NCI-H1694 treated with DMSO at 0.1 percent for 48 hours (cell line): ENCODE measurements around the gene CD3D.

Experiments
- DNase-seq: peaks from one replicate; lab custom pipeline; 2025; lab: John Stamatoyannopoulos, UW

Gene CD3D

DNA sequence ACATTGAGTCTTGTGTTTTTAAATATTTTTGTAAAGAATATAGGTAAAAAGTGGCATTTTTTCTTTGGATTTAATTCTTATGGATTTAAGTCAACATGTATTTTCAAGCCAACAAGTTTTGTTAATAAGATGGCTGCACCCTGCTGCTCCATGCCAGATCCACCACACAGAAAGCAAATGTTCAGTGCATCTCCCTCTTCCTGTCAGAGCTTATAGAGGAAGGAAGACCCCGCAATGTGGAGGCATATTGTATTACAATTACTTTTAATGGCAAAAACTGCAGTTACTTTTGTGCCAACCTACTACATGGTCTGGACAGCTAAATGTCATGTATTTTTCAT is 38.3 kb downstream of the CD3D start:
- DNase-seq, result no peak

DNA sequence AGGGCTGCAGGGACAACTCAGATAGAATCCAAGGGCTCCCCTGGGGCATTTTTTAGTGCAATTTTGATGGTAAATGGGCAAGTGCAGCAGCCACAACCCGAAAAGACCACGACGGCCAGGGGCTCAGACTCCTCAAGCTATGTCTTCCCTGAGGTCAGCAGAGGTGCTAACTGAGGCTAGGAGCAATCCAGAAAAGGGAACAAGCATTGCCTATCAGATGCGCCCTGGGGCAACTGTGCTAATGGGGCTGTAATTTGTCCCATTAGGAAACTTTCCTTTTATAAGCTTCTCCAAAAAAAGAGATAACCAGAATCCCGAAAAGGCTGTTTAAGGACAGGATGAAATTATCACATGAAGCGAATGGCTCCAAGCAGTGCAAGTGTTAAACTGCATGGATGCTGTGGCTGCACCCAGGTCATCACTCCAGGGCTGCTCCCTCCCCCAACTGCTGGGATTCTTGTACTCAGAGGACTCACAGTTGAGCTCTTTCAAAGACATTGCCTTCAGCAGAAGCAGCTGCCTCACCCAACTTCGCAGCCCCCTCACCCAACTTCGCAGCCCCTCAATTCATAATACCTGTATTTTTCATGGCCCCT is 40.8 kb downstream of the CD3D start:
- DNase-seq, result no peak

DNA sequence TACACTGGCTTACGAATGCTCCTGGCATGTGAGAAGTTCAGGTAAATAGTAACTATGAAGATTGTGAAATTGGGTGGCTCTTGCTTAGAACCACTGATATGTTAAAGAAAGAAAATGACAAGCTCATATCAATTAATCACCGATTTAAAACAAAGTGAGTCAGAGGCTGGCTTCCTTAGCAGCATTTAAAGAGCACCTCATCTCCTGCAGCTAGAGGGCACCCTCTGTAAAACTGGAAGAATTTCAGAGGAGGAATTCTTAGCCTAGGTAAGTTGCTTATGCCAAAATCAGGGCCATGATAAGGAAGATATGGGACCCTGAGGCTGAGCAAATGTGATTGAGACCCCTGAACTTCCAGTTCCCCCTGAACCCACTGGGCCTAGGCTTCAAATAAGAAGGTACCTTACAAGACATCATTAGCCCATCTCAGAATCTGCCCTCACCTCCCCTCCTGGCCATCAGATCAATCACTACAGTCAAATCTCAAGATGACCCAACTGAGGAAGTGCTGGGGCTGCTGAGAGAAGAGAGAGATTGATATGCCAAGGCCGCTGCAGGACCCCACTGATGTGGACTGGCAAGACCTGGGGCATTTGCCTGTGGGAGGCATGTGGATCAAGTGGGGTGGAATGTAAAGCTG is 46.6 kb downstream of the CD3D start:
- DNase-seq, result no peak

DNA sequence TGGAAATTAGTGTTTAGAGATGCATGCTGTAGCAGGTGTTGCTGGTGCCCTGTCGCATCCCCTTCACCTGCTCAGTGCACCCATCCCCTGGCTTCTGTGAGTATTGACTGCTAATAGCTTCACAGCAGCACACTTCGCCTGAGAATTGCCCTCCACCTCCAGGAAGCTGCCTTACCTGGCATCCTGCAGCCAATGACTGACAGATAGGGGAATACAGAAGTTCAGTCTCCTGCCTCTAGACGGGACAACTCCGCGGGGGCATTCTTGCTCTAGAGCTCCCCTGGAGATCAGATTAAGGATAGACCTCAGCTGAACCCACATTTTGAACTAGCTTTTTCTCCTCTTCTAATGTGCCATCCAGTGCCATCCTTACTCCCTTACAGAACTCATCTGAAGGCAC is 47.3 kb downstream of the CD3D start:
- DNase-seq, result no peak

DNA sequence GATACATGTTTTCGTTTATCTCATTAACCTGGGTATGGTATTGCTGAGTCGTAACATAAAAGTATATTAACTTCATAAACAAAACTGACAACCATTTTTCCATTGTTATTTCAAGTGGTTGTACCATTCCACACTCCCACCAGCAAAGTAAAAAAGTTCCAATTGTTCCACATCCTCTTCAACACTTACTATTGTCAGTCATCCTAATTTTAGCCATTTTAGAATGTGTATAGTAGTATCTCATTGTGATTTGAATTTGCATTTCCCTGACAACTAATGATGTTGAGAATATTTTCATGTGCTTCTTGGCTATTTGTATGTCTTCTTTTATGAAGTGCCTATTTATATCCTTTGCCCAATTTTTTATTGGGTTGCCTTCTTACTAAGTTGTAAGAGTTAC is 48.5 kb downstream of the CD3D start:
- DNase-seq, result no peak

DNA sequence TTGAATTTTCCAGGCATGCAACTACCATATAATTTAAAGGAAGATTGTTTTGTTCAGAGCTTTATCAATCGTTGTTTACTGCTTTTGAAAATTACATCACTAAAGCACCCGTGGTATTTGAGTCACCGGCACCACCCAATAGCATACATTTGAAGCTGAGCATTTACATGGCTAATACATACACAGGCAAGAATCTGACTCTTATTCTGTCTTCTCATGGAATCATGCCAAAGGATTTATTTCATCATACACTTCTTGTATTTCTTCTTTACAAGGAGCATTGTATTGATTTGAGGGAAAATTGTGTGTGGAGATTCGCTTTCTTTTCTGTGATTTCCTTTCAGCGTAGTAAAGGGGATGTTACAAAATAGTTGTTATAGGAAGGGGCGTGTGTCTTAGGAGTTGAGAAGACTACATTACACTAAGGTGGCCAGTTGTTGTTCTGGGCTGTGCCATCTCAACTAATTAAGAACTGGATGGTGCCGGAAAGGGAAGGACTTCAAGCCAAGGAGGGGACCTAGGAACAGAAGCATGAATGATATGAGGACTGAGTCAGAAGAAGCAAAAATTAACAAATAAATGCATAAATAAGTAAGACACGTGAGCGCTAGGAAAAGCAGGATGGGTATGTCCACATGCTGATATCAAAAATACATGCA is 50.9 kb downstream of the CD3D start:
- no peak for DNase-seq

DNA sequence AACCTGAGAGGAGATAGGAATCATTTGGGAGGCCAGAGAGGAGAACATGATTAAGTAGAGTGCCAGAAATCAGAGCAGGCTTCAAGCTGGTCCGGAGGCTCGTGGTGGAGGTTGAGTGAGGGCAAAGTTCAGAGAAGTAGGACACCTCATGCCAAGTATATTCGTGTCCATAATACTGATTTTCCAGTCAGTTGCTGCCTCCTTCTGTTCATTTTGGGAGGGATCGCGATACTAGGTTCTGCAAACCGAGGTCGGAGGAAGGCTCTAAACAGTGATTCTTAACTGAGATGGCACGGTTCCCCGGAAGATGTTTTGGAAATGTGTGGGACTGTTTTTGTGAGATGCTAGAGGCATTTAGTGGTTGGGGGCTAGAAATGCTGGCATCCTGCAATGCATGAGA is 51.6 kb downstream of the CD3D start:
- no peak for DNase-seq

DNA sequence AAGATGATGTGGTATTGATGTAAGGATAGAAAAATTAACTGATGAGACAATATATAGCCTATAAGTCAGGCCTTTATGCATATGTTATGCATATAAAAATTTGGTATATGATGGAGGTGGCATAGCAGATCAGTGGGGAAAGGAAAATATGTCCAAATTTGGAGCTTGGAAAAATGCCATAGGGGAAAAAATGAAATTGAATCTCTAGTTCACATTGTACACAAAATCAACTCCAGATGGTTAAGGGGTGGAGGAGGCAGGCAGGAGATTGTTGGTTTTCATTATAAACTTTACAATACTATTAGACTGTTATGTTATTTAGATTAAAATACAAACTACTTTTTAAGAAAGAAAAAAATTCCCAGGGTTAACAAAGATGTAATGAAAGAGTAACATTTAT is 53.1 kb downstream of the CD3D start:
- DNase-seq, result no peak
